OCI-LY1 (cell line): ENCODE results near the gene FBLN2.

Experiments used
- CTCF ChIP-seq: fragments of 200-600 bp; sonication (generic), shearing (Covaris generic); IDR thresholded peaks from 2 replicates; pipeline ENCODE4 v1.5.1; 2017; ENCODE audit warnings: mild to moderate bottlenecking, antibody characterized with exemption, low read length, moderate library complexity, mixed read lengths
- EZH2 ChIP-seq: fragments of 200-600 bp; sonication (generic), shearing (Covaris generic); IDR thresholded peaks from 2 replicates; pipeline ENCODE4 v1.8.0; 2017; ENCODE audit warnings: borderline replicate concordance, mixed run types, mild to moderate bottlenecking, antibody characterized with exemption, low read length, moderate library complexity, mixed read lengths

GRCh38 chr3:13623101-13623654 lies 74.3 kb downstream of the FBLN2 start:
- no peak for TF ChIP-seq CTCF
- TF ChIP-seq EZH2: no peak
